AG09309 (cell line): ENCODE measurements around the gene ATP10B.

Source experiments
- DNase-seq: peaks from one replicate; pipeline ENCODE4 v3.0.0-alpha.2; 2010; ENCODE audit warnings: low read depth
- H3K4me3 ChIP-seq: 2 replicates; pipeline ENCODE4 v1.5.1; 2011; ENCODE audit warnings: mild to moderate bottlenecking, low read depth, low read length, moderate library complexity; ENCODE audit not compliant: control insufficient read depth
- CTCF ChIP-seq: IDR thresholded peaks from 2 replicates; pipeline ENCODE4 v1.5.1; 2011; ENCODE audit warnings: mild to moderate bottlenecking, low read depth, low read length, inconsistent platforms; ENCODE audit not compliant: insufficient read depth, control insufficient read depth; ENCODE audit errors: missing control alignments

Gene ATP10B

GRCh38 chr5:160760008-160760407 is 92.0 kb downstream of the ATP10B start:
- no peak for DNase-seq
- TF ChIP-seq CTCF: no peak
- no peak overlapping the region for H3K4me3 ChIP-seq

GRCh38 chr5:160757194-160757593 is 94.8 kb downstream of the ATP10B start:
- no peak for DNase-seq
- no peak overlapping the region for H3K4me3 ChIP-seq
- no peak for TF ChIP-seq CTCF

- no peak overlapping the region for H3K4me3 ChIP-seq
- TF ChIP-seq CTCF: no peak
- DNase-seq: no peak
Observed at GRCh38 chr5:160750938-160751657, 100.9 kb downstream of the ATP10B start.

- TF ChIP-seq CTCF: no peak
Observed at GRCh38 chr5:160749682-160750081, 102.3 kb downstream of the ATP10B start.

GRCh38 chr5:160749026-160749425 is 103.0 kb downstream of the ATP10B start:
- no peak for DNase-seq
- TF ChIP-seq CTCF: no peak
- H3K4me3 ChIP-seq: no peak overlapping the region

More at GRCh38 chr5:160749682-160750081, 102.3 kb downstream of the ATP10B start:
- H3K4me3 ChIP-seq: no peak overlapping the region
- no peak for DNase-seq

- no peak for DNase-seq
- no peak overlapping the region for H3K4me3 ChIP-seq
- TF ChIP-seq CTCF: no peak
Observed at GRCh38 chr5:160747987-160748386, 104.0 kb downstream of the ATP10B start.

- DNase-seq: no peak
- no peak for TF ChIP-seq CTCF
- H3K4me3 ChIP-seq: no peak overlapping the region
Observed at GRCh38 chr5:160747559-160747958, 104.5 kb downstream of the ATP10B start.
